ENCODE results near the gene USP4.

GRCh38 chr3:49283997-49284396, 55.9 kb downstream of the USP4 start:
- TF ChIP-seq, protein P1, sequence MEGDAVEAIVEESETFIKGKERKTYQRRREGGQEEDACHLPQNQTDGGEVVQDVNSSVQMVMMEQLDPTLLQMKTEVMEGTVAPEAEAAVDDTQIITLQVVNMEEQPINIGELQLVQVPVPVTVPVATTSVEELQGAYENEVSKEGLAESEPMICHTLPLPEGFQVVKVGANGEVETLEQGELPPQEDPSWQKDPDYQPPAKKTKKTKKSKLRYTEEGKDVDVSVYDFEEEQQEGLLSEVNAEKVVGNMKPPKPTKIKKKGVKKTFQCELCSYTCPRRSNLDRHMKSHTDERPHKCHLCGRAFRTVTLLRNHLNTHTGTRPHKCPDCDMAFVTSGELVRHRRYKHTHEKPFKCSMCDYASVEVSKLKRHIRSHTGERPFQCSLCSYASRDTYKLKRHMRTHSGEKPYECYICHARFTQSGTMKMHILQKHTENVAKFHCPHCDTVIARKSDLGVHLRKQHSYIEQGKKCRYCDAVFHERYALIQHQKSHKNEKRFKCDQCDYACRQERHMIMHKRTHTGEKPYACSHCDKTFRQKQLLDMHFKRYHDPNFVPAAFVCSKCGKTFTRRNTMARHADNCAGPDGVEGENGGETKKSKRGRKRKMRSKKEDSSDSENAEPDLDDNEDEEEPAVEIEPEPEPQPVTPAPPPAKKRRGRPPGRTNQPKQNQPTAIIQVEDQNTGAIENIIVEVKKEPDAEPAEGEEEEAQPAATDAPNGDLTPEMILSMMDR (IDR thresholded peaks at IDR 0.05; ENCODE audit: insufficient read depth, low read length, poor library complexity, severe bottlenecking), result no peak
- no peak for TF ChIP-seq EZH2phosphoT487 (conservative IDR thresholded peaks at IDR 0.05; ENCODE audit: low read length)

Data from SU-DHL-6 (cell line).